HCT116 (cell line): ENCODE results near the gene APC2. TPM values are rescaled to one million over a fixed set of nuclear protein-coding genes. Genes with fewer than 3 reads are reported as not detected.

Experiments used
- ATAC-seq: fragments of 200-7000 bp; cut with Tn5 transposase; 2 replicates; pipeline ENCODE4 v1.9.1; 2020; ENCODE audit warnings: mild to moderate bottlenecking, moderate library complexity
- BruUV-seq: library from RNA; stranded (reverse); fragments of 400-500 nt; replicated peaks from 2 replicates; lab custom pipeline; 2021; lab: Mats Ljungman, UMichigan
- CTCF ChIA-PET: fragments of 300-600 bp; sonication (Branson Sonifier 250); formaldehyde crosslinking; loops from one replicate; lab custom pipeline; 2021; ENCODE audit warnings: antibody characterized with exemption; lab: Charles Lee
- POLR2A ChIA-PET: fragments of 300-600, 350-600 bp; sonication (Branson Sonifier 250); formaldehyde crosslinking; loops from one replicate; lab custom pipeline; 2021; ENCODE audit warnings: antibody characterized with exemption; lab: Charles Lee
- RAD21 ChIA-PET, 2 experiments: fragments of 300-600 bp; sonication (Branson Sonifier 250); formaldehyde crosslinking; loops; one replicate each; lab custom pipeline; 2023; ENCODE audit warnings: low total read pairs in 2 of 2; ENCODE audit not compliant: uncharacterized antibody in 2 of 2, unreplicated experiment in 2 of 2, low non-redundant PET in 1 of 2; lab: Charles Lee
- DNase-seq: peaks from one replicate; pipeline ENCODE4 v3.0.0-alpha.2; 2010; ENCODE audit warnings: low read depth, low spot score
- H2AFZ ChIP-seq: fragments of 200-600 bp; shearing (Covaris generic), sonication (generic); 2 replicates; pipeline ENCODE4 v1.6.1; 2017; ENCODE audit warnings: low read depth, mixed run types, mixed read lengths, antibody characterized with exemption, low read length; ENCODE audit not compliant: poor library complexity, severe bottlenecking
- H3K27ac ChIP-seq: 2 replicates; pipeline ENCODE4 v1.5.1; 2012; ENCODE audit warnings: low read depth, low read length
- H3K27me3 ChIP-seq: fragments of 200-600 bp; sonication (generic); 2 replicates; pipeline ENCODE4 v1.6.1; 2016; ENCODE audit warnings: mixed run types, low read length, mixed read lengths; ENCODE audit not compliant: insufficient read depth
- H3K36me3 ChIP-seq, 2 experiments: fragments of 200-500 bp in 1 of 2; fragments of 200-600 bp in 1 of 2; sonication (Bioruptor generic) in 1 of 2; sonication (generic) in 1 of 2; 2 replicates each; pipeline versions ENCODE4 v1.5.1 to v1.6.1; 2014 to 2016; ENCODE audit warnings: low read length in 2 of 2, inconsistent platforms in 1 of 2, mixed read lengths in 1 of 2, mixed run types in 1 of 2; ENCODE audit not compliant: insufficient read depth in 2 of 2, control insufficient read depth in 1 of 2
- H3K4me1 ChIP-seq, 2 experiments: fragments of 200-600 bp in 1 of 2; sonication (generic) in 1 of 2; 2 replicates each; pipeline versions ENCODE4 v1.5.1 to v1.6.1; 2012 to 2017; ENCODE audit warnings: low read length in 2 of 2, inconsistent platforms in 1 of 2, mild to moderate bottlenecking in 1 of 2, mixed read lengths in 1 of 2, mixed run types in 1 of 2, moderate library complexity in 1 of 2; ENCODE audit not compliant: insufficient read depth in 2 of 2, control insufficient read depth in 1 of 2
- H3K4me2 ChIP-seq: fragments of 200-600 bp; sonication (generic); 2 replicates; pipeline ENCODE4 v1.6.1; 2017; ENCODE audit warnings: mixed run types, low read length, mixed read lengths
- H3K4me3 ChIP-seq, 2 experiments: fragments of 200-600 bp in 1 of 2; sonication (generic) in 1 of 2; replicated peaks in 1 of 2; 2 replicates each; pipeline ENCODE4 v1.5.1; 2011 to 2016; ENCODE audit warnings: low read length in 2 of 2, control low read depth in 1 of 2, low read depth in 1 of 2, mild to moderate bottlenecking in 1 of 2, mixed read lengths in 1 of 2, mixed run types in 1 of 2
- H3K79me2 ChIP-seq: fragments of 200-600 bp; sonication (generic); 2 replicates; pipeline ENCODE4 v1.6.1; 2017; ENCODE audit warnings: mild to moderate bottlenecking, mixed run types, low read length, moderate library complexity, mixed read lengths; ENCODE audit not compliant: insufficient read depth
- H3K9ac ChIP-seq: fragments of 200-600 bp; sonication (generic); 2 replicates; pipeline ENCODE4 v1.6.1; 2016; ENCODE audit warnings: low read length, mixed read lengths
- H3K9me2 ChIP-seq: fragments of 200-600 bp; sonication (generic), shearing (Covaris generic); 2 replicates; pipeline ENCODE4 v1.6.1; 2017; ENCODE audit warnings: mixed run types, mild to moderate bottlenecking, moderate library complexity; ENCODE audit not compliant: insufficient read depth
- H3K9me3 ChIP-seq, 2 experiments: fragments of 200-500 bp in 1 of 2; fragments of 200-600 bp in 1 of 2; sonication (Bioruptor generic) in 1 of 2; sonication (generic) in 1 of 2; 2 replicates each; pipeline ENCODE4 v1.6.1; 2014 to 2017; ENCODE audit warnings: low read length in 2 of 2, mixed read lengths in 2 of 2, inconsistent platforms in 1 of 2, low read depth in 1 of 2, mild to moderate bottlenecking in 1 of 2, mixed run types in 1 of 2, moderate library complexity in 1 of 2; ENCODE audit not compliant: control insufficient read depth in 1 of 2, insufficient read depth in 1 of 2
- H4K20me1 ChIP-seq: fragments of 200-600 bp; sonication (generic), shearing (Covaris generic); 2 replicates; pipeline ENCODE4 v1.6.1; 2017; ENCODE audit warnings: mixed run types, mild to moderate bottlenecking, moderate library complexity; ENCODE audit not compliant: insufficient read depth
- CEBPB ChIP-seq: IDR thresholded peaks from 2 replicates; pipeline ENCODE4 v1.6.1; 2012; ENCODE audit warnings: low read depth
- CTCF ChIP-seq, 3 experiments: fragments of 200-600 bp in 1 of 3; sonication (generic) in 1 of 3; IDR thresholded peaks in 2 of 3; conservative IDR thresholded peaks in 1 of 3; 2 replicates each; pipeline ENCODE4 v1.5.1; 2012 to 2017; ENCODE audit warnings: low read depth in 2 of 3, low read length in 2 of 3, antibody characterized with exemption in 1 of 3, borderline replicate concordance in 1 of 3, control low read depth in 1 of 3, mild to moderate bottlenecking in 1 of 3, mixed read lengths in 1 of 3, mixed run types in 1 of 3, moderate library complexity in 1 of 3; ENCODE audit not compliant: insufficient read depth in 1 of 3
- ELF1 ChIP-seq: IDR thresholded peaks from 2 replicates; pipeline ENCODE4 v1.6.1; 2012; ENCODE audit warnings: low read depth, borderline replicate concordance
- EZH2phosphoT487 ChIP-seq: fragments of 200-600 bp; IDR thresholded peaks from 2 replicates; pipeline ENCODE4 v1.6.1; 2018; ENCODE audit warnings: antibody characterized with exemption, borderline replicate concordance
- FOSL1 ChIP-seq: IDR thresholded peaks from 2 replicates; pipeline ENCODE4 v1.6.1; 2012; ENCODE audit warnings: low read depth
- JUND ChIP-seq: IDR thresholded peaks from 2 replicates; pipeline ENCODE4 v1.6.1; 2012
- POLR2A ChIP-seq: IDR thresholded peaks from 2 replicates; pipeline ENCODE4 v1.7.0; 2011; ENCODE audit warnings: borderline replicate concordance; ENCODE audit not compliant: insufficient read depth, insufficient read length; ENCODE audit errors: extremely low read depth
- POLR2AphosphoS5 ChIP-seq: IDR thresholded peaks from 2 replicates; pipeline ENCODE4 v1.6.1; 2011; ENCODE audit warnings: mild to moderate bottlenecking, low read depth, low read length, moderate library complexity
- RAD21 ChIP-seq: IDR thresholded peaks from 2 replicates; pipeline ENCODE4 v1.6.1; 2012; ENCODE audit warnings: low read depth, mild to moderate bottlenecking
- REST ChIP-seq: IDR thresholded peaks from 2 replicates; pipeline ENCODE4 v1.6.1; 2012; ENCODE audit warnings: low read depth
- SIN3A ChIP-seq: IDR thresholded peaks from 2 replicates; pipeline ENCODE4 v1.6.1; 2012; ENCODE audit warnings: low read depth
- SP1 ChIP-seq: IDR thresholded peaks from 2 replicates; pipeline ENCODE4 v1.6.1; 2012; ENCODE audit warnings: low read depth
- TCF7L2 ChIP-seq: IDR thresholded peaks from 2 replicates; pipeline ENCODE4 v1.7.0; 2011; ENCODE audit warnings: borderline replicate concordance, inconsistent platforms; ENCODE audit not compliant: insufficient read depth, insufficient read length; ENCODE audit errors: extremely low read depth
- YY1 ChIP-seq: IDR thresholded peaks from 2 replicates; pipeline ENCODE4 v1.6.1; 2011; ENCODE audit warnings: low read length, low read depth, moderate library complexity, mild to moderate bottlenecking; ENCODE audit not compliant: insufficient replicate concordance; ENCODE audit errors: extremely low read depth
- ZFX ChIP-seq: fragments of 450-650 bp; IDR thresholded peaks from 2 replicates; pipeline ENCODE4 v1.6.1; 2017
- ZNF274 ChIP-seq: fragments of 200-500 bp; sonication (Bioruptor generic); IDR thresholded peaks from 2 replicates; pipeline ENCODE4 v1.6.1; 2014; ENCODE audit warnings: mild to moderate bottlenecking, low read depth, low read length, inconsistent platforms
- intact Hi-C: fragments of 100-400 bp; cut with micrococcal nuclease; formaldehyde crosslinking; loops from 2 replicates; pipeline ENCODE4 v1.10.0; 2022
- total RNA-seq: library from RNA; stranded (reverse); gene quantifications from one replicate; pipeline ENCODE4 v1.2.1, GENCODE V29; 2021; ENCODE audit not compliant: unreplicated experiment

Gene APC2
- total RNA-seq, 1 experiment from 2014 or later = 1.6 TPM

- ATAC-seq (no peak), DNase-seq (no peak)
- H3K27me3 ChIP-seq = no peaks in the 10 kb centered on the region
- H4K20me1 ChIP-seq = no peaks in the 10 kb centered on the region
- TF ChIP-seq YY1 (no peak), SP1 (no peak), ELF1 (no peak), ZNF274 (no peak), ZFX (no peak), RAD21 (no peak), POLR2A (no peak), JUND (no peak), SIN3A (no peak), FOSL1 (no peak), REST (no peak), CTCF (IDR thresholded peaks at IDR 0.05 in 2 of 3, conservative IDR thresholded peaks at IDR 0.05 in 1 of 3; ENCODE audit: borderline replicate concordance in 1 of 3, insufficient read depth in 1 of 3, low read depth in 2 of 3, low read length in 2 of 3) (no peak), CEBPB (no peak), POLR2AphosphoS5 (no peak), EZH2phosphoT487 (no peak), TCF7L2 (no peak)
- no peak overlapping the region for H3K4me2 ChIP-seq
- POLR2A ChIA-PET = no interaction called here
- RAD21 ChIA-PET = no interaction called here
- CTCF ChIA-PET = interaction anchor here (0.5 to 1.2 kb wide), 2 partner anchors 24 to 304 kb away, joined by 4 to 5 read pairs; no protein-coding TSS in a partner anchor
- H3K27ac ChIP-seq = no peak overlapping the region
- H3K9me3 ChIP-seq = no peaks in the 10 kb centered on the region
- no peaks in the 10 kb centered on the region for H3K9me2 ChIP-seq
- intact Hi-C loops = no loop called here
- H3K4me3 ChIP-seq = no peak overlapping the region
- no peak overlapping the region for H2AFZ ChIP-seq
- H3K9ac ChIP-seq = no peak overlapping the region
- no TSS peak for BruUV-seq
- H3K79me2 ChIP-seq = no peaks in the 10 kb centered on the region
- no peaks in the 10 kb centered on the region for H3K4me1 ChIP-seq
- no peaks in the 10 kb centered on the region for H3K36me3 ChIP-seq
These were observed 72.1 kb downstream of the APC2 start for GRCh38 chr19:1522061-1522460.
